ENCODE data around the gene CLSTN3.

The CLSTN3 gene

GRCh38 chr12:7190268-7191055 lies 60.3 kb downstream of the CLSTN3 start:
- peak overlapping the region; percentile 51 for H3K9ac ChIP-seq (ENCODE audit: low read length)
- H3K4me3 ChIP-seq (ENCODE audit: low read length), result peak overlapping the region; percentile 95
- peaks cover 7% of the 10 kb centered on the region for H3K4me1 ChIP-seq (ENCODE audit: control insufficient read depth, insufficient read depth, low read length)
- peak overlapping the region; percentile 92 for H3K27ac ChIP-seq (ENCODE audit: low read depth, low read length)
- no peaks in the 10 kb centered on the region for H3K36me3 ChIP-seq (ENCODE audit: control insufficient read depth, insufficient read depth, low read length)
- H3K27me3 ChIP-seq (ENCODE audit: control insufficient read depth, insufficient read depth, low read length), result no peaks in the 10 kb centered on the region

GRCh38 chr12:7193674-7194073 lies 63.5 kb downstream of the CLSTN3 start:
- H3K4me3 ChIP-seq (ENCODE audit: low read length), result no peak overlapping the region
- no peaks in the 10 kb centered on the region for H3K4me1 ChIP-seq (ENCODE audit: control insufficient read depth, insufficient read depth, low read length)
- H3K27me3 ChIP-seq (ENCODE audit: control insufficient read depth, insufficient read depth, low read length), result no peaks in the 10 kb centered on the region
- H3K27ac ChIP-seq (ENCODE audit: low read depth, low read length), result no peak overlapping the region
- H3K9ac ChIP-seq (ENCODE audit: low read length), result no peak overlapping the region
- H3K36me3 ChIP-seq (ENCODE audit: control insufficient read depth, insufficient read depth, low read length), result no peaks in the 10 kb centered on the region

GRCh38 chr12:7197841-7198240 lies 67.7 kb downstream of the CLSTN3 start:
- Histone ChIP-seq H3K9ac (ENCODE audit: low read length) (no peak overlapping the region), H3K27ac (ENCODE audit: low read depth, low read length) (no peak overlapping the region), H3K4me1 (ENCODE audit: control insufficient read depth, insufficient read depth, low read length) (no peaks in the 10 kb centered on the region), H3K36me3 (ENCODE audit: control insufficient read depth, insufficient read depth, low read length) (peaks cover 12% of the 10 kb centered on the region), H3K4me3 (ENCODE audit: low read length) (no peak overlapping the region), H3K27me3 (ENCODE audit: control insufficient read depth, insufficient read depth, low read length) (no peaks in the 10 kb centered on the region)

- H3K4me1 ChIP-seq (ENCODE audit: control insufficient read depth, insufficient read depth, low read length), result no peaks in the 10 kb centered on the region
- H3K27ac ChIP-seq (ENCODE audit: low read depth, low read length), result no peak overlapping the region
- H3K27me3 ChIP-seq (ENCODE audit: control insufficient read depth, insufficient read depth, low read length), result no peaks in the 10 kb centered on the region
- H3K36me3 ChIP-seq (ENCODE audit: control insufficient read depth, insufficient read depth, low read length), result peaks cover 24% of the 10 kb centered on the region
- H3K4me3 ChIP-seq (ENCODE audit: low read length), result no peak overlapping the region
- H3K9ac ChIP-seq (ENCODE audit: low read length), result no peak overlapping the region
Measured at GRCh38 chr12:7203109-7203508, 72.9 kb downstream of the CLSTN3 start.

GRCh38 chr12:7205091-7205490 lies 74.9 kb downstream of the CLSTN3 start:
- H3K27ac ChIP-seq (ENCODE audit: low read depth, low read length), result no peak overlapping the region
- no peaks in the 10 kb centered on the region for H3K4me1 ChIP-seq (ENCODE audit: control insufficient read depth, insufficient read depth, low read length)
- H3K27me3 ChIP-seq (ENCODE audit: control insufficient read depth, insufficient read depth, low read length), result no peaks in the 10 kb centered on the region
- no peak overlapping the region for H3K4me3 ChIP-seq (ENCODE audit: low read length)
- H3K36me3 ChIP-seq (ENCODE audit: control insufficient read depth, insufficient read depth, low read length), result peaks cover 44% of the 10 kb centered on the region
- no peak overlapping the region for H3K9ac ChIP-seq (ENCODE audit: low read length)

- Histone ChIP-seq H3K27me3 (ENCODE audit: control insufficient read depth, insufficient read depth, low read length) (no peaks in the 10 kb centered on the region), H3K4me1 (ENCODE audit: control insufficient read depth, insufficient read depth, low read length) (no peaks in the 10 kb centered on the region), H3K27ac (ENCODE audit: low read depth, low read length) (no peak overlapping the region), H3K4me3 (ENCODE audit: low read length) (no peak overlapping the region), H3K9ac (ENCODE audit: low read length) (no peak overlapping the region), H3K36me3 (ENCODE audit: control insufficient read depth, insufficient read depth, low read length) (peaks cover 41% of the 10 kb centered on the region)
Measured at GRCh38 chr12:7206691-7207090, 76.5 kb downstream of the CLSTN3 start.

- Histone ChIP-seq H3K27ac (ENCODE audit: low read depth, low read length) (no peak overlapping the region), H3K27me3 (ENCODE audit: control insufficient read depth, insufficient read depth, low read length) (no peaks in the 10 kb centered on the region), H3K4me3 (ENCODE audit: low read length) (no peak overlapping the region), H3K4me1 (ENCODE audit: control insufficient read depth, insufficient read depth, low read length) (no peaks in the 10 kb centered on the region), H3K36me3 (ENCODE audit: control insufficient read depth, insufficient read depth, low read length) (peaks cover 33% of the 10 kb centered on the region), H3K9ac (ENCODE audit: low read length) (no peak overlapping the region)
Measured at GRCh38 chr12:7207866-7208625, 77.9 kb downstream of the CLSTN3 start.
